H1 (cell line): ENCODE data around the gene FLT1. TPM values are rescaled to one million over a fixed set of nuclear protein-coding genes. Genes with fewer than 3 reads are reported as not detected.

Experiments used
- CTCF ChIA-PET: fragments of 300-600 bp; sonication (Branson Sonifier 250); formaldehyde crosslinking; loops from one replicate; lab custom pipeline; 2021; ENCODE audit not compliant: partially characterized antibody; lab: Charles Lee
- POLR2A ChIA-PET: fragments of 300-600 bp; sonication (Branson Sonifier 250); formaldehyde crosslinking; loops from one replicate; lab custom pipeline; 2021; ENCODE audit warnings: inconsistent platforms; ENCODE audit not compliant: partially characterized antibody; lab: Charles Lee
- DNase-seq, 2 experiments: peaks; one replicate each; pipeline versions ENCODE4 v3.0.0 to v3.0.0-alpha.2; 2010 to 2022; ENCODE audit warnings: low spot score in 2 of 2, low read depth in 1 of 2, mixed read lengths in 1 of 2
- FAIRE-seq: peaks from 2 replicates; lab custom pipeline; 2011; peaks lifted over from hg19 to GRCh38; lab: Jason Lieb, UNC
- H2AFZ ChIP-seq: 2 replicates; pipeline ENCODE4 v1.8.1; 2012; ENCODE audit warnings: low read length, inconsistent platforms
- H2AK5ac ChIP-seq: 2 replicates; pipeline ENCODE4 v1.6.1; 2013; ENCODE audit warnings: low read depth, low read length
- H2BK120ac ChIP-seq: replicated peaks from 2 replicates; pipeline ENCODE3; 2013; ENCODE audit warnings: low read depth, low read length, inconsistent platforms
- H2BK12ac ChIP-seq: 2 replicates; pipeline ENCODE4 v1.6.1; 2013; ENCODE audit warnings: low read depth, low read length
- H2BK15ac ChIP-seq: 2 replicates; pipeline ENCODE4 v1.6.1; 2013; ENCODE audit warnings: low read length
- H2BK20ac ChIP-seq: 2 replicates; pipeline ENCODE4 v1.6.1; 2013; ENCODE audit warnings: low read length
- H2BK5ac ChIP-seq: 2 replicates; pipeline ENCODE4 v1.6.1; 2013; ENCODE audit warnings: low read depth, low read length
- H3K14ac ChIP-seq: 2 replicates; pipeline ENCODE4 v1.6.1; 2013; ENCODE audit warnings: inconsistent platforms; ENCODE audit not compliant: insufficient read length
- H3K18ac ChIP-seq: 2 replicates; pipeline ENCODE4 v1.6.1; 2013; ENCODE audit warnings: low read length; ENCODE audit errors: extremely low read depth
- H3K23ac ChIP-seq: 2 replicates; pipeline ENCODE4 v1.6.1; 2013; ENCODE audit warnings: inconsistent platforms; ENCODE audit not compliant: insufficient read length
- H3K23me2 ChIP-seq: 2 replicates; pipeline ENCODE4 v1.6.1; 2013; ENCODE audit warnings: low read depth, low read length
- H3K27ac ChIP-seq: 2 replicates; pipeline ENCODE4 v1.6.1; 2011; ENCODE audit warnings: low read depth, low read length, inconsistent platforms
- H3K27me3 ChIP-seq, 4 experiments: replicated peaks in 1 of 4; 1 replicate in 1 of 4; 2 replicates in 3 of 4; pipeline versions ENCODE4 v1.6.1 to v1.8.1; 2011 to 2013; ENCODE audit warnings: low read length in 3 of 4, mild to moderate bottlenecking in 3 of 4, inconsistent platforms in 2 of 4, mixed read lengths in 2 of 4, moderate library complexity in 1 of 4; ENCODE audit not compliant: control insufficient read depth in 3 of 4, insufficient read depth in 3 of 4; ENCODE audit errors: extremely low read depth in 1 of 4
- H3K36me3 ChIP-seq, 4 experiments: 2 replicates each; pipeline versions ENCODE4 v1.6.1 to v1.8.1; 2011 to 2013; ENCODE audit warnings: mild to moderate bottlenecking in 4 of 4, low read length in 3 of 4, moderate library complexity in 2 of 4, control low read depth in 1 of 4, inconsistent platforms in 1 of 4; ENCODE audit not compliant: insufficient read depth in 4 of 4, control insufficient read depth in 2 of 4
- H3K4ac ChIP-seq: replicated peaks from 2 replicates; pipeline ENCODE3; 2013; ENCODE audit warnings: low read length, low read depth, mixed read lengths, inconsistent platforms; ENCODE audit not compliant: insufficient read length
- H3K4me1 ChIP-seq, 4 experiments: replicated peaks in 1 of 4; 1 replicate in 1 of 4; 2 replicates in 3 of 4; pipeline versions ENCODE4 v1.6.1 to v1.8.1; 2011 to 2013; ENCODE audit warnings: low read length in 3 of 4, inconsistent platforms in 2 of 4, mixed read lengths in 1 of 4; ENCODE audit not compliant: insufficient read depth in 4 of 4, control insufficient read depth in 3 of 4
- H3K4me2 ChIP-seq, 2 experiments: 2 replicates each; pipeline versions ENCODE4 v1.6.1 to v1.8.1; 2011 to 2013; ENCODE audit warnings: low read depth in 2 of 2, low read length in 2 of 2, control low read depth in 1 of 2, inconsistent platforms in 1 of 2, mild to moderate bottlenecking in 1 of 2; ENCODE audit not compliant: insufficient read depth in 1 of 2
- H3K4me3 ChIP-seq, 4 experiments: fragments of 200-600, 300-600 bp in 1 of 4; sonication (generic), shearing (Covaris generic), sonication (Bioruptor Twin) in 1 of 4; 2 replicates each; pipeline versions ENCODE4 v1.5.1 to v1.8.1; 2011 to 2016; ENCODE audit warnings: low read length in 4 of 4, low read depth in 3 of 4, control low read depth in 2 of 4, inconsistent platforms in 2 of 4, mild to moderate bottlenecking in 2 of 4, mixed read lengths in 1 of 4, moderate library complexity in 1 of 4; ENCODE audit not compliant: insufficient read depth in 2 of 4; ENCODE audit errors: extremely low read depth in 1 of 4
- H3K56ac ChIP-seq: replicated peaks from 2 replicates; pipeline ENCODE3; 2013; ENCODE audit warnings: low read depth, mild to moderate bottlenecking, mixed read lengths, low read length, inconsistent platforms; ENCODE audit not compliant: insufficient read length
- H3K79me1 ChIP-seq: 2 replicates; pipeline ENCODE4 v1.6.1; 2013; ENCODE audit warnings: low read depth, low read length, control low read depth
- H3K79me2 ChIP-seq, 2 experiments: 2 replicates each; pipeline versions ENCODE4 v1.6.1 to v1.8.1; 2012 to 2013; ENCODE audit warnings: low read length in 2 of 2, mild to moderate bottlenecking in 2 of 2, inconsistent platforms in 1 of 2; ENCODE audit not compliant: insufficient read depth in 2 of 2, control insufficient read depth in 1 of 2
- H3K9ac ChIP-seq, 4 experiments: replicated peaks in 1 of 4; 1 replicate in 1 of 4; 2 replicates in 3 of 4; pipeline versions ENCODE4 v1.6.1 to v1.8.1; 2011 to 2013; ENCODE audit warnings: low read depth in 3 of 4, low read length in 3 of 4, control low read depth in 2 of 4, mild to moderate bottlenecking in 2 of 4, moderate library complexity in 2 of 4, inconsistent platforms in 1 of 4; ENCODE audit errors: extremely low read depth in 1 of 4
- H3K9me3 ChIP-seq, 2 experiments: 2 replicates each; pipeline versions ENCODE4 v1.6.1 to v1.8.1; 2012 to 2013; ENCODE audit warnings: mild to moderate bottlenecking in 2 of 2, moderate library complexity in 2 of 2, control low read depth in 1 of 2, inconsistent platforms in 1 of 2, low read depth in 1 of 2, low read length in 1 of 2, mixed read lengths in 1 of 2; ENCODE audit not compliant: insufficient read depth in 2 of 2
- H4K20me1 ChIP-seq, 2 experiments: replicated peaks in 1 of 2; 2 replicates each; pipeline versions ENCODE3 to v1.8.1; 2011 to 2013; ENCODE audit warnings: inconsistent platforms in 2 of 2, low read length in 2 of 2, mild to moderate bottlenecking in 1 of 2; ENCODE audit not compliant: insufficient read depth in 2 of 2, control insufficient read depth in 1 of 2
- H4K5ac ChIP-seq: 2 replicates; pipeline ENCODE4 v1.6.1; 2013; ENCODE audit warnings: low read length, low read depth, mixed read lengths, inconsistent platforms; ENCODE audit not compliant: insufficient read length
- H4K8ac ChIP-seq: 2 replicates; pipeline ENCODE4 v1.8.0; 2013; ENCODE audit warnings: mild to moderate bottlenecking, moderate library complexity, low read length, inconsistent platforms; ENCODE audit not compliant: insufficient read depth; ENCODE audit errors: extremely low read depth
- H4K91ac ChIP-seq: replicated peaks from 2 replicates; pipeline ENCODE3; 2013; ENCODE audit warnings: low read length, mixed read lengths, inconsistent platforms; ENCODE audit not compliant: insufficient read length
- ATF2 ChIP-seq: IDR thresholded peaks from 2 replicates; pipeline ENCODE4 v1.6.1; 2012; ENCODE audit warnings: low read length, inconsistent platforms
- CHD2 ChIP-seq: IDR thresholded peaks from 2 replicates; pipeline ENCODE4 v1.6.1; 2012; ENCODE audit warnings: low read length, improper control_type of control experiment
- CTBP2 ChIP-seq: IDR thresholded peaks from 2 replicates; pipeline ENCODE4 v1.7.0; 2011; ENCODE audit warnings: borderline replicate concordance, mild to moderate bottlenecking, moderate library complexity, mixed read lengths, low read length; ENCODE audit not compliant: insufficient read depth, insufficient read length
- EGR1 ChIP-seq: IDR thresholded peaks from 2 replicates; pipeline ENCODE4 v1.6.1; 2011; ENCODE audit warnings: low read depth, low read length, borderline replicate concordance
- JUN ChIP-seq: IDR thresholded peaks from 2 replicates; pipeline ENCODE4 v1.6.1; 2011; ENCODE audit warnings: low read depth, mild to moderate bottlenecking, improper control_type of control experiment, low read length
- KDM4A ChIP-seq: IDR thresholded peaks from one replicate; pipeline ENCODE4 v1.7.1; 2012; ENCODE audit warnings: low read depth, mild to moderate bottlenecking, moderate library complexity, low read length, inconsistent platforms; ENCODE audit not compliant: severe bottlenecking
- POLR2A ChIP-seq, 2 experiments: IDR thresholded peaks; 1 replicate in 1 of 2; 2 replicates in 1 of 2; pipeline ENCODE4 v1.6.1; 2011; ENCODE audit warnings: low read depth in 2 of 2, low read length in 2 of 2, mild to moderate bottlenecking in 2 of 2; ENCODE audit errors: control extremely low read depth in 1 of 2
- RAD21 ChIP-seq, 2 experiments: IDR thresholded peaks in 1 of 2; conservative IDR thresholded peaks in 1 of 2; 2 replicates each; pipeline ENCODE4 v1.6.1; 2011; ENCODE audit warnings: low read depth in 2 of 2, low read length in 2 of 2, improper control_type of control experiment in 1 of 2, inconsistent platforms in 1 of 2, mild to moderate bottlenecking in 1 of 2, moderate library complexity in 1 of 2
- SRF ChIP-seq: IDR thresholded peaks from 2 replicates; pipeline ENCODE4 v1.6.1; 2011; ENCODE audit warnings: mild to moderate bottlenecking, low read depth, low read length, moderate library complexity
- TAF1 ChIP-seq: IDR thresholded peaks from 2 replicates; pipeline ENCODE4 v1.6.1; 2011; ENCODE audit warnings: mild to moderate bottlenecking, low read depth, low read length
- TBP ChIP-seq: IDR thresholded peaks from 2 replicates; pipeline ENCODE4 v1.6.1; 2011; ENCODE audit warnings: low read depth, low read length, improper control_type of control experiment
- TCF12 ChIP-seq: IDR thresholded peaks from 2 replicates; pipeline ENCODE4 v1.6.1; 2011; ENCODE audit warnings: low read depth, mild to moderate bottlenecking, low read length
- TEAD4 ChIP-seq: IDR thresholded peaks from 2 replicates; pipeline ENCODE4 v1.6.1; 2012; ENCODE audit warnings: low read depth, low read length, inconsistent platforms, mixed read lengths
- WGBS, 2 experiments: shearing (Covaris generic) in 1 of 2; methylation state at CpG; one replicate each; pipeline versions ENCODE4 v1.1.6 to v1.1.7; 2013 to 2015; ENCODE audit warnings: low lambda C conversion rate in 2 of 2, mixed read lengths in 2 of 2, inconsistent platforms in 1 of 2, low coverage in 1 of 2, missing lambda C conversion rate in 1 of 2; ENCODE audit not compliant: insufficient replicate concordance in 2 of 2, insufficient coverage in 1 of 2, insufficient read length in 1 of 2; ENCODE audit errors: extremely low coverage in 1 of 2, missing lambda C conversion rate in 1 of 2; 5-methylcytosine and 5-hydroxymethylcytosine counted together
- polyA plus RNA-seq, 7 experiments: library from polyadenylated mRNA; depleted of rRNA in 3 of 7; stranded (reverse) in 5 of 7; unstranded in 2 of 7; fragments of >200 nt in 5 of 7; fragments of 200-250 nt in 2 of 7; gene quantifications; 1 replicate in 5 of 7; 2 replicates in 1 of 7; 4 replicates in 1 of 7; pipeline versions ENCODE4 v1.2.1 to v1.2.3, GENCODE V29; 2011 to 2013; ENCODE audit warnings: missing spikeins in 2 of 7, mixed read lengths in 2 of 7
- total RNA-seq: library from RNA; stranded (reverse); fragmentation: NEBNext Ultra II Directional; extraction: Animal tissue kit (Norgen Biotek cat#: 25700); gene quantifications from 2 replicates; pipeline ENCODE4 v1.2.1, GENCODE V29; 2021

Gene FLT1
- total and polyA plus RNA-seq, 2 of the 8 experiments (the other 6 are each of a cell fraction or from before 2014, with no cell fraction given): 19.7 to 90.2 TPM

GRCh38 chr13:28458608-28459007 lies 36.3 kb downstream of the FLT1 start:
- H3K18ac ChIP-seq: no peak overlapping the region
- no peak overlapping the region for H2BK120ac ChIP-seq
- no peak overlapping the region for H3K56ac ChIP-seq
- no peaks in the 10 kb centered on the region for H3K27me3 ChIP-seq
- H3K79me2 ChIP-seq: peaks cover 0 to 22% of the 10 kb centered on the region in 2 experiments; a peak in 2 of 4 replicates
- H3K23me2 ChIP-seq: no peaks in the 10 kb centered on the region
- H2BK12ac ChIP-seq: no peak overlapping the region
- WGBS, 2 experiments: 92% methylated on average over 2 of the region's 2 CpGs; no CpG with 5 or more reads in 1 of the 2 experiments
- no peak overlapping the region for H3K4me3 ChIP-seq
- no peak overlapping the region for H3K9ac ChIP-seq
- H2AK5ac ChIP-seq: no peak overlapping the region
- no peak overlapping the region for H2BK5ac ChIP-seq
- H4K20me1 ChIP-seq: no peaks in the 10 kb centered on the region
- ChIA-PET POLR2A (interaction anchor here (0.5 kb wide), 1 partner anchor 10 kb away, joined by 3 read pairs; no protein-coding TSS in a partner anchor), CTCF (no interaction called here)
- H4K91ac ChIP-seq: no peak overlapping the region
- DNase-seq: no peak
- H3K23ac ChIP-seq: no peak overlapping the region
- H3K4me1 ChIP-seq: peaks cover 0 to 20% (median 2%) of the 10 kb centered on the region in 4 experiments; a peak in 3 of 7 replicates
- no peak overlapping the region for H3K27ac ChIP-seq
- H4K5ac ChIP-seq: no peak overlapping the region
- H3K36me3 ChIP-seq: peaks cover 0 to 58% (median 32%) of the 10 kb centered on the region in 4 experiments; a peak in 6 of 8 replicates
- H3K14ac ChIP-seq: no peak overlapping the region
- no peaks in the 10 kb centered on the region for H3K9me3 ChIP-seq
- no peak overlapping the region for H3K4me2 ChIP-seq
- no peaks in the 10 kb centered on the region for H3K79me1 ChIP-seq
- no peak overlapping the region for H2BK15ac ChIP-seq
- no peak for FAIRE-seq
- no peak overlapping the region for H3K4ac ChIP-seq
- H4K8ac ChIP-seq: no peak overlapping the region
- no peak overlapping the region for H2AFZ ChIP-seq
- H2BK20ac ChIP-seq: no peak overlapping the region
- TF ChIP-seq TCF12: no peak
- TF ChIP-seq RAD21 (IDR thresholded peaks at IDR 0.05 in 1 of 2, conservative IDR thresholded peaks at IDR 0.05 in 1 of 2; ENCODE audit: low read depth in 2 of 2, low read length in 2 of 2): no peak
- TF ChIP-seq EGR1: no peak
- TF ChIP-seq TAF1: no peak
- no peak for TF ChIP-seq KDM4A
- TF ChIP-seq JUN: no peak
- TF ChIP-seq ATF2: no peak
- no peak for TF ChIP-seq SRF
- no peak for TF ChIP-seq TBP
- TF ChIP-seq CTBP2: no peak
- no peak for TF ChIP-seq TEAD4
- no peak for TF ChIP-seq CHD2
- no peak for TF ChIP-seq POLR2A (IDR thresholded peaks at IDR 0.05; ENCODE audit: control extremely low read depth in 1 of 2, low read depth in 2 of 2, low read length in 2 of 2)
